Stimulated activated naive CD8-positive, alpha-beta T cell treated with anti-CD3 and anti-CD28 coated beads, Interleukin-15, amount 100 ng/mL, for 72 hours (primary cell): ENCODE results near the gene SNAPIN.
A peak's percentile ranks its signal among the peaks of the same experiment; 100 is the strongest.

Experiments
- ATAC-seq: fragments of 150-1000 bp; cut with Tn5 transposase; 2 replicates; pipeline ENCODE4 v1.10.0; 2021; ENCODE audit warnings: mild to moderate bottlenecking, moderate library complexity
- DNase-seq, 2 donors: peaks; one replicate each; pipeline ENCODE4 v3.0.0; 2021 to 2022
- H3K27ac Mint-ChIP-seq, 2 donors: one replicate each; pipeline ENCODE4 v1.8.0; 2022; ENCODE audit warnings: mild to moderate bottlenecking in 2 of 2, mixed read lengths in 2 of 2, moderate library complexity in 2 of 2
- H3K27me3 Mint-ChIP-seq: one replicate; pipeline ENCODE4 v1.8.0; 2022; ENCODE audit warnings: mixed read lengths
- H3K4me1 Mint-ChIP-seq: one replicate; pipeline ENCODE4 v1.8.0; 2022; ENCODE audit warnings: mild to moderate bottlenecking, mixed read lengths
- H3K4me3 Mint-ChIP-seq, 2 donors: one replicate each; pipeline ENCODE4 v1.8.0; 2022; ENCODE audit warnings: mild to moderate bottlenecking in 2 of 2, mixed read lengths in 2 of 2, moderate library complexity in 1 of 2
- H3K9me3 Mint-ChIP-seq, 2 donors: one replicate each; pipeline ENCODE4 v1.8.0; 2022; ENCODE audit warnings: mixed read lengths in 2 of 2

The SNAPIN gene

DNA sequence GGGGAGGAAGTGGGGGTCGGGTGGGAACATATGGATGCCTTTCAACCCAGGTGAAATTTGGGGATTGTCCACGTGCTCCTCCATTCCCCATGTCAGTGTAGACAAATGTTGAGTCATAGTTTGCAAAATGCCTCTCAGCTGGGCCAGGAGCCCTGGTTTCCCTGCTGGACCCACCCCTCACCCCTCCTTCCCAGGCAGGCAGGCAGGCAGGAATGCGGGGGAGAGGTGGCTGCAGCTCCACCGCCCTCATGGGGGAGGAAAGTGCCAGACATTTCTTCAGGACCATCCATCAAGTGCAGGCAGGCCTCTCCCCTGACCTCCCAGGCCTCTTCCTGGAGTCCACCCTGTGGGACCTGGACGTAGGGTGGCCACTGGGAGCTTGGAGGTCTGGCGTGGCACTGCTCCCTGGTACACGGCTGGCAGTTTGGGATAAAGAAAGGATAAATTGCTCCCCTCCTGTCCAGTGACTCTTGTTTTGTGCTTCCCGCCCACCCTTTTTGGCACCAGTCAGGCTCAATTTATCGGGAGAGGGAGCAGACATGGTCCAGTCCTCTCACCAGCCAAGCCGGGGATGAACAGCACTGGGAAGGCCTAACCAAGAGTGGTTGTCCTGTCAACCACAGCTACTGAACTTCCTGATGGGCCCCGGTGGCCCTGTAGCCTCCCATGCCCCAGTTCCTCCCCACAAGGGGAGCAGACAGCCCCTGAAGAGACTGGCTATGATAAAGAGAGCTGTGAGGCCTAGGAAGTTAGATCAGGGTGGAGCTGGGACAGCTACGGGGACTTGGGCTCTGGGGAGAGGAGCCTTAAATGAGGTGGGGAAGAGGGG is 38.9 kb downstream of the SNAPIN start:
- DNase-seq (no peak), ATAC-seq (no peak)
- H3K27ac Mint-ChIP-seq = peak overlapping the region; percentile 2 to 83
- H3K9me3 Mint-ChIP-seq = no peaks in the 10 kb centered on the region
- H3K4me1 Mint-ChIP-seq = no peaks in the 10 kb centered on the region
- H3K4me3 Mint-ChIP-seq = peak overlapping the region in 1 of 2 donors; percentile 27
- H3K27me3 Mint-ChIP-seq = peaks cover 12% of the 10 kb centered on the region

DNA sequence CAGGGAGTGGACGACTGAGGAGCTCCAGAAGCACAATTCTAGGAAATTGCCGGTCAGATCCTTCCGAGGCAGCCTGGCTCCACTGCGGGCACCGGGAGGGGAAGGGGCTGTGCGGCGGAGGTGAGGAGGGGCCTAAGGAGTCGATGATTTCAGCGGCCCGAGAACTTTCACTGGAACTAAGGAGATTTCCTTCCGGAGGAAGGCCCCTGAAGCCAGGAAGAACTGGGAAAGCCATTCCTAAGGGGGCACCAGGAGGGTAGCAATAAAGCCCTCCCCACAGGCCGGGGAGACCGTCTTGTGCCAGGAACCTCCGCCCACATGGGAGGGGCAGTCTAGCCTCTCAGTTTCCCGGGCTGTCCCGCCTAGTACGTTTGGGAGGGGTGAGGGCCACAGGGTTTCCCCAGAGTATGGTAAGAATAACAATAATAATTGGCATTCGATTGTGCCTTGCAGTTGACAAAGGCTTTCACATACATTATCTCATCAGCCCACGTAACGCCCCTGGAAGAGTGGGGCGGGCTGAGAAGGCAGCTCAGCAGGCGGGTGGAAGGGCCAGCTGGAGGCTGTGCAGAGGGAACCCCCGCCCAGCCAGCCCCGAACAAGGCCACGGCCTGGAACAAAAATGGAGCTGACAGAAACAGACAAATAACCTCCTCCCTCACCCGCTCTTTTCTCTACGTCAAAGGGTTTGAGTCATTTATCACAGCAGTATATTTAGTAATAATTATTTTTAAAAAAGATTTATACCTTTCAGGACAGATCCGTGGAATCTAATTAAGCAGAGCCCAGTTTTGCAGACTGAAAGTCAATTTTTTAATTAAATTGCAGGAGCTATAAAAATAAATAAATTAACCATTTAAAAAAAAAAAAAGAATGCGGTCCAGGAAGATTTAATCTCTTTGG is 39.8 kb downstream of the SNAPIN start:
- DNase-seq (no peak), ATAC-seq (no peak)
- Mint-ChIP-seq H3K4me3 (peak overlapping the region in 1 of 2 donors; percentile 27), H3K9me3 (no peaks in the 10 kb centered on the region), H3K27ac (peak overlapping the region in 1 of 2 donors; percentile 83), H3K27me3 (peaks cover 12% of the 10 kb centered on the region), H3K4me1 (no peaks in the 10 kb centered on the region)

DNA sequence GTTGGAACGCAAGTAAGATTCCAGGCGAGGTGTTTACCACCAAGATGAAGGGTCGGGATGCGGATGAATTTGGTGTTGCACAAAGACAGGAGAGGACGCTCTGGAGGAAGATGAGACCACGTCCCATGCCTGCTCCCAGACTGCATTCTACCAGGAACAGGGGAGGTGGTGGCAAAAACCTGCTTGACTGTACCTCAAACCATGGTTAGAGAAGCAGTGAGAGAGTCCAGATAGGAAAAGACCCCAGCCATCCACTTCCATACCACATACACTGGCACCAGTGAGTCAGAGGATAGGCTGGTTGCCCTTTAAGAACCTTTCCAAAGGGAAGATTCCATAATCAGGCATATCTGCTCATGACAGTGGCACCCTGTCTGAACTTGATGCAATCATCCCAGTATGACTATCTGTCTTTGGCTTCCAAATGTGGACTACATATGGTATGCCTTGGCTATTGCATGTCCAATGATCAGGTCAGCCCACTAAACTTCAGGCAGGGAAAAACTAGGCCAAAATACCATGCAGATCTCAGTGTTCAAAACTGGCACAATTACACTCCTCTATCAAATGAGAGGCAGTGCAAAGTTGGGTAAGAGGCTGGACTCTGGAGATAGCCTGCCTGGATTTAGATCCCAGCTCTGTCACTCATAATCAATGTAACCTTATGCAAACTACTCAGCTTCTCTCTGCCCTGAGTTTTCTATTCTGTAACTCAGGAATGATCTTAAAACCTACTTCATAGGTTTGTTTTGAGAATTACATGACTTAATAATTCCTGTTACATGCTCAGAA is 40.6 kb downstream of the SNAPIN start:
- Mint-ChIP-seq H3K4me3 (no peak overlapping the region), H3K27ac (no peak overlapping the region), H3K9me3 (no peaks in the 10 kb centered on the region), H3K27me3 (peaks cover 12% of the 10 kb centered on the region), H3K4me1 (no peaks in the 10 kb centered on the region)
- DNase-seq (no peak), ATAC-seq (no peak)

DNA sequence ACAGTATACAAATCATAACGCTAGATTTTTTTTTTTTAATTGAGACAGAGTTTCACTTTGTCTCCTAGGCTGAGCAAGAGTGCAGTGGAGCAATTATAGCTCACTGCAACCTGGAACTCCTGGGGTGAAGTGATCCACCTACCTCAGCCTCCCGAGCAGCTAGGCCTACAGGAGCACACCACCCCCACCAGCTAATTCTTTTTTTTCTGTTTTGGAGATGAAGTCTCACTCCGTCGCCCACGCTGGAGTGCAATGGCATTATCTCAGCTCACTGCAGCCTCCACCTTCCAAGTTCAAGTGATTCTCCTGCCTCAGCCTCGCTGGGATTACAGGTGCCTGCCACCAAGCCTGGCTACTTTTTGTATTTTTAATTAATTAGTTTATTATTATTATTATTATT is 41.3 kb downstream of the SNAPIN start:
- no peaks in the 10 kb centered on the region for H3K4me1 Mint-ChIP-seq
- DNase-seq (no peak), ATAC-seq (no peak)
- H3K9me3 Mint-ChIP-seq = no peaks in the 10 kb centered on the region
- no peak overlapping the region for H3K27ac Mint-ChIP-seq
- H3K4me3 Mint-ChIP-seq = no peak overlapping the region
- peaks cover 12% of the 10 kb centered on the region for H3K27me3 Mint-ChIP-seq

DNA sequence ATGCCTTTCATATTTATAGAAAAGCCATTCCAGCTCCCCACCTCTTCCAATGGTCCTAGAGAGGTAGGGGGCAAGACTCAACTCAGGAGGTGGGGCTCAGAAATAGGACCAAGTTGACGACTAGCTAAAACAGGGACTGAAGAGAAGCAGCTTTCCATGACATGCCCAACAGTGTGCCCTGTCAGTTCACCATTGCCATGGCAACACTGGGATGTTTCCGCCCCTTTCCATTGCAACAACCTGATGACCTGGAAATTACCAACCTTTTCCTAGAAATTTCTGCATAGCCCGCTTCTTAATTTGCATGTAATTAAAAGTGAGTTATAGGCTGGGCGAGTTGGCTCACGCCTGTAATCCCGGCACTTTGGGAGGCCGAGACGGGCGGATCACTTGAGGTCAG is 47.0 kb downstream of the SNAPIN start:
- no peak for DNase-seq
- no peaks in the 10 kb centered on the region for H3K27me3 Mint-ChIP-seq

DNA sequence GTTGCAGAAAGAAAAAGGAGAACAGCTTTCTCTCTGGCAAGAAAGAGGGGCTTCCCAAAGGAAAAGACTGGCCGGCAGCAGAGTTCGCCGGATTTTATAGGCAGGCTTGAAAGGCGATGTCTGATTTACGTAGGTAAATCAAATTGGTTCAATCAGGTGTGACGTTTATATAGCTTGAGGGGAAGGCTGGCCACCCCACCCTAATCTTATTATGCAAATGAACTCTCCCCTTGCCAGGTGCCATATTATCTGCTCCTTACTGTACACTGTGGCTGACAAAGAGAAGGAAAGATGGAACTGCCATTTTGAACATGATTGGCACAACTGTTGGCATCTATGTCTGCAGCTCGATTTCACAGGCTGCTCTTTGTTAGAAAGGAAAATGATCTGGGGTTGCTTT is 52.5 kb downstream of the SNAPIN start:
- no peak overlapping the region for H3K27ac Mint-ChIP-seq
- ATAC-seq (no peak), DNase-seq (no peak)
- peaks cover 6% of the 10 kb centered on the region for H3K4me1 Mint-ChIP-seq
- H3K4me3 Mint-ChIP-seq = no peak overlapping the region
- no peaks in the 10 kb centered on the region for H3K9me3 Mint-ChIP-seq
- peaks cover 6% of the 10 kb centered on the region for H3K27me3 Mint-ChIP-seq

More for the DNA sequence above, 47.0 kb downstream of the SNAPIN start:
- Mint-ChIP-seq H3K4me1 (peaks cover 6% of the 10 kb centered on the region), H3K4me3 (no peak overlapping the region), H3K27ac (no peak overlapping the region), H3K9me3 (no peaks in the 10 kb centered on the region)
- ATAC-seq = no peak
